WTC11 (cell line): ENCODE measurements around the gene ZNF587.

Experiments
- ATF2 ChIP-seq: sonication (generic); formaldehyde crosslinking; IDR thresholded peaks from 2 replicates; pipeline ENCODE4 v1.8.1; 2022; ENCODE audit warnings: low read depth, missing genetic modification reagents, borderline replicate concordance
- CREB1 ChIP-seq: sonication (generic); formaldehyde crosslinking; IDR thresholded peaks from 2 replicates; pipeline ENCODE4 v1.8.0; 2023; ENCODE audit warnings: mild to moderate bottlenecking, missing genetic modification reagents
- CTCF ChIP-seq: fragments of 200-600 bp; IDR thresholded peaks from 2 replicates; pipeline ENCODE4 v1.8.0; 2022; ENCODE audit warnings: antibody characterized with exemption
- E2F4 ChIP-seq: sonication (generic); formaldehyde crosslinking; IDR thresholded peaks from 2 replicates; pipeline ENCODE4 v1.8.1; 2022; ENCODE audit warnings: low read depth, mild to moderate bottlenecking, moderate library complexity, missing genetic modification reagents, borderline replicate concordance
- FOXJ3 ChIP-seq: sonication (generic); formaldehyde crosslinking; IDR thresholded peaks from 2 replicates; pipeline ENCODE4 v1.9.0; 2021; ENCODE audit warnings: missing genetic modification reagents, mild to moderate bottlenecking, borderline replicate concordance
- GRHL2 ChIP-seq: fragments of 250-450 bp; sonication (Bioruptor Pico); IDR thresholded peaks from 2 replicates; pipeline ENCODE4 v1.8.0; 2022; ENCODE audit warnings: mild to moderate bottlenecking, moderate library complexity; ENCODE audit not compliant: insufficient replicate concordance, severe bottlenecking
- JUN ChIP-seq: sonication (generic); formaldehyde crosslinking; IDR thresholded peaks from 2 replicates; pipeline ENCODE4 v1.8.0; 2023; ENCODE audit warnings: mild to moderate bottlenecking, missing genetic modification reagents
- KAT7 ChIP-seq: sonication (generic); formaldehyde crosslinking; IDR thresholded peaks from 2 replicates; pipeline ENCODE4 v1.8.1; 2023; ENCODE audit warnings: missing genetic modification reagents, mild to moderate bottlenecking, borderline replicate concordance
- ZNF263 ChIP-seq: sonication (generic); formaldehyde crosslinking; IDR thresholded peaks from 2 replicates; pipeline ENCODE4 v1.8.1; 2022; ENCODE audit warnings: low read depth, mild to moderate bottlenecking, moderate library complexity, missing genetic modification reagents
- ZNF416 ChIP-seq: fragments of 250-450 bp; sonication (Bioruptor Pico); IDR thresholded peaks from 2 replicates; pipeline ENCODE4 v1.9.0; 2021; ENCODE audit warnings: mild to moderate bottlenecking, inconsistent platforms
- TF ChIP-seq, protein P1 (sequence below): sonication (generic); formaldehyde crosslinking; IDR thresholded peaks from 2 replicates; pipeline ENCODE4 v1.8.0; 2023; ENCODE audit warnings: missing genetic modification reagents
- TF ChIP-seq, protein P2 (sequence below): sonication (generic); formaldehyde crosslinking; IDR thresholded peaks from 2 replicates; pipeline ENCODE4 v1.8.0; 2022; ENCODE audit warnings: mild to moderate bottlenecking, missing genetic modification reagents

DNA sequence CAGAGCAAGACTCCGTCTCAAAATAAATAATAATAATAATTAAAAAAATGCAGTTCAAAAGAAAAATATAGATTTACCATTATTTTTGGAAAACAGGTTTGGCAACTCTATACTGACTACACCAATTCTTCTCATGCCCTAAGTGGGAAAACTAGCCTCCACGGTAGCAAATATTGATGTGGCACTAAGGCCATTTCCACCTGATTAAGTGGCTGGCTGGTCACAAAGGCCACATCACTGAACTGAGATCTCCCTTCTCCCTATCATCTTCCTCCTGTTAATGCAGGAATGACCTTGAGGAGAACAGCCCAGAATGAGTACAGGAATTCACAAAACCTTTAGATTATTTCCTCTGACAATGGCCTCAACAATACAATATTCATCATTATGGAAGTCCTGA, 20.6 kb downstream of the ZNF587 start:
- TF ChIP-seq CTCF (no peak), GRHL2 (CRISPR knock-in tag) (no peak), JUN (CRISPR knock-in tag) (no peak), CREB1 (CRISPR knock-in tag) (no peak), ATF2 (CRISPR knock-in tag) (no peak), ZNF263 (CRISPR knock-in tag) (no peak), FOXJ3 (no peak), ZNF416 (CRISPR knock-in tag) (no peak), E2F4 (no peak), KAT7 (no peak)
- TF ChIP-seq, protein P1, sequence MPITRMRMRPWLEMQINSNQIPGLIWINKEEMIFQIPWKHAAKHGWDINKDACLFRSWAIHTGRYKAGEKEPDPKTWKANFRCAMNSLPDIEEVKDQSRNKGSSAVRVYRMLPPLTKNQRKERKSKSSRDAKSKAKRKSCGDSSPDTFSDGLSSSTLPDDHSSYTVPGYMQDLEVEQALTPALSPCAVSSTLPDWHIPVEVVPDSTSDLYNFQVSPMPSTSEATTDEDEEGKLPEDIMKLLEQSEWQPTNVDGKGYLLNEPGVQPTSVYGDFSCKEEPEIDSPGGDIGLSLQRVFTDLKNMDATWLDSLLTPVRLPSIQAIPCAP (CRISPR knock-in tag) = no peak
- TF ChIP-seq, protein P2, sequence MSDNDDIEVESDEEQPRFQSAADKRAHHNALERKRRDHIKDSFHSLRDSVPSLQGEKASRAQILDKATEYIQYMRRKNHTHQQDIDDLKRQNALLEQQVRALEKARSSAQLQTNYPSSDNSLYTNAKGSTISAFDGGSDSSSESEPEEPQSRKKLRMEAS (CRISPR knock-in tag) = no peak
